Measurements from ENCODE around the gene SUCLA2. TPM values are rescaled to one million over a fixed set of nuclear protein-coding genes. Genes with fewer than 3 reads are reported as not detected.

The SUCLA2 gene
- total and polyA plus RNA-seq, 2 donors (not counting 3 experiments of a cell fraction or from before 2014, with no cell fraction given), result 13.6 to 37.0 TPM

DNA sequence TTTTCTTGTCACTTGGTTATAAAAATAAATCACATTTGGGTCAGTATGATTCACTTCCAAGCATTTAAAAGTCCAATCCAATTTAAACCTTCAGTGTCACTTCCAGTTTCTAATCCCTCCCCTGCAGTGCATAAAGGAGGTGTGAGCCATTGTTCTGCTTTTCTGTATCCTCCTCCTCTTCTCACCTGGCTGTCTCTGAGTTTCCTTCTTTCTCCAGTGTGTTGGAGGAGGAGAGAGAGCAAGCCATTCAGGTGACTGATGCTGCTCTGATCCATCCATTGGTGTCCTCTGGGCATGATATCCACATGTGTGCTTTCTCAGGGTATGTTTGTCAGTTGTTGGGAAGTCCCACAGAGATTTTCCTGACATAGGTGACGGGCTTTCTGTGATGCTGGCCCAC, 37.7 kb upstream of the SUCLA2 start:
- no peak for TF ChIP-seq EZH2 (IDR thresholded peaks at IDR 0.05; ENCODE audit: borderline replicate concordance, low read depth, low read length, severe bottlenecking)
- TF ChIP-seq, protein P1, sequence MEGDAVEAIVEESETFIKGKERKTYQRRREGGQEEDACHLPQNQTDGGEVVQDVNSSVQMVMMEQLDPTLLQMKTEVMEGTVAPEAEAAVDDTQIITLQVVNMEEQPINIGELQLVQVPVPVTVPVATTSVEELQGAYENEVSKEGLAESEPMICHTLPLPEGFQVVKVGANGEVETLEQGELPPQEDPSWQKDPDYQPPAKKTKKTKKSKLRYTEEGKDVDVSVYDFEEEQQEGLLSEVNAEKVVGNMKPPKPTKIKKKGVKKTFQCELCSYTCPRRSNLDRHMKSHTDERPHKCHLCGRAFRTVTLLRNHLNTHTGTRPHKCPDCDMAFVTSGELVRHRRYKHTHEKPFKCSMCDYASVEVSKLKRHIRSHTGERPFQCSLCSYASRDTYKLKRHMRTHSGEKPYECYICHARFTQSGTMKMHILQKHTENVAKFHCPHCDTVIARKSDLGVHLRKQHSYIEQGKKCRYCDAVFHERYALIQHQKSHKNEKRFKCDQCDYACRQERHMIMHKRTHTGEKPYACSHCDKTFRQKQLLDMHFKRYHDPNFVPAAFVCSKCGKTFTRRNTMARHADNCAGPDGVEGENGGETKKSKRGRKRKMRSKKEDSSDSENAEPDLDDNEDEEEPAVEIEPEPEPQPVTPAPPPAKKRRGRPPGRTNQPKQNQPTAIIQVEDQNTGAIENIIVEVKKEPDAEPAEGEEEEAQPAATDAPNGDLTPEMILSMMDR (IDR thresholded peaks at IDR 0.05; ENCODE audit: extremely low read depth in 1 of 2, insufficient read depth in 1 of 2, low read depth in 1 of 2, low read length in 2 of 2), result no peak
- TF ChIP-seq, protein P2, sequence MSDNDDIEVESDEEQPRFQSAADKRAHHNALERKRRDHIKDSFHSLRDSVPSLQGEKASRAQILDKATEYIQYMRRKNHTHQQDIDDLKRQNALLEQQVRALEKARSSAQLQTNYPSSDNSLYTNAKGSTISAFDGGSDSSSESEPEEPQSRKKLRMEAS (IDR thresholded peaks at IDR 0.05; ENCODE audit: insufficient read depth, insufficient read length), result no peak
- no peak for TF ChIP-seq MYC (IDR thresholded peaks at IDR 0.05; ENCODE audit: low read depth, low read length)
- TF ChIP-seq POLR2AphosphoS5 (IDR thresholded peaks at IDR 0.05; ENCODE audit: insufficient read depth, low read depth, low read length), result no peak
- no peak for TF ChIP-seq FOS (IDR thresholded peaks at IDR 0.05; ENCODE audit: borderline replicate concordance, insufficient read depth, low read length)
- no peak for TF ChIP-seq JUN (IDR thresholded peaks at IDR 0.05; ENCODE audit: borderline replicate concordance, insufficient read depth, insufficient read length, low read depth)
- no peak for TF ChIP-seq POLR2A (IDR thresholded peaks at IDR 0.05; ENCODE audit: low read depth, low read length)
- TF ChIP-seq GATA2 (IDR thresholded peaks at IDR 0.05; ENCODE audit: insufficient read depth, insufficient read length, low read depth, low read length), result no peak
- Histone ChIP-seq H3K79me2 (ENCODE audit: control insufficient read depth, insufficient read depth, low read length) (peaks cover 3% of the 10 kb centered on the region), H3K4me1 (ENCODE audit: control insufficient read depth, extremely low read depth, insufficient read depth, low read length) (peaks cover 21% of the 10 kb centered on the region), H3K36me3 (ENCODE audit: control insufficient read depth in 2 of 2, extremely low read depth in 1 of 2, insufficient read depth in 2 of 2, low read length in 2 of 2) (peaks cover 2 to 3% of the 10 kb centered on the region in 2 experiments), H3K9ac (replicated peaks; ENCODE audit: extremely low read depth, insufficient read depth, low read length) (no peak overlapping the region), H3K9me1 (replicated peaks; ENCODE audit: control insufficient read depth, extremely low read depth, insufficient read depth, low read length) (no peaks in the 10 kb centered on the region), H2AFZ (ENCODE audit: low read depth, low read length) (no peak overlapping the region), H3K4me3 (replicated peaks in 1 of 3; ENCODE audit: insufficient read depth in 1 of 3, low read depth in 1 of 3, low read length in 3 of 3) (peak overlapping the region in 1 of 3 experiments; percentile 75), H3K27me3 (ENCODE audit: control insufficient read depth in 2 of 2, insufficient read depth in 2 of 2, low read length in 2 of 2) (no peaks in the 10 kb centered on the region), H3K9me3 (replicated peaks; ENCODE audit: control insufficient read depth, insufficient read depth, low read length) (no peaks in the 10 kb centered on the region), H3K27ac (ENCODE audit: insufficient read depth, low read depth, low read length) (peak overlapping the region; percentile 5), H3K4me2 (ENCODE audit: insufficient read depth, low read length) (peak overlapping the region; percentile 39), H4K20me1 (replicated peaks; ENCODE audit: control insufficient read depth, extremely low read depth, insufficient read depth, low read length) (no peaks in the 10 kb centered on the region)
- CTCF ChIA-PET, result interaction anchor here (0.9 to 2.2 kb wide), 14 partner anchors 9 to 731 kb away, joined by 3 to 16 read pairs (median 5); partner anchors contain the start of genes ITM2B and MED4
- POLR2A ChIA-PET, result no interaction called here
- FAIRE-seq (no peak), DNase-seq (ENCODE audit: low read depth, low spot score) (peak; percentile 41)
- BruUV-seq (replicated peaks), result no TSS peak
- intact Hi-C loops (cut with micrococcal nuclease), result loop anchor here (1.0 to 5.0 kb wide), 2 partner anchors 57 to 264 kb away; partner anchors contain the start of genes MED4 and RB1
- dilution Hi-C loops (cut with MboI; ENCODE audit: extremely low pct_ligation_motif_present, low sequenced_read_pairs), result no loop called here

Data from endothelial cell of umbilical vein (primary cell).